Caco-2 (cell line): ENCODE data around the gene GALNT8. TPM values are rescaled to one million over a fixed set of nuclear protein-coding genes. Genes with fewer than 3 reads are reported as not detected.

Experiments used
- BruUV-seq: library from RNA; stranded (reverse); fragments of 400-500 nt; replicated peaks from 2 replicates; lab custom pipeline; 2021; lab: Mats Ljungman, UMichigan
- CTCF ChIA-PET: fragments of 300-600 bp; sonication (Branson Sonifier 250); formaldehyde crosslinking; loops from one replicate; lab custom pipeline; 2022; ENCODE audit warnings: antibody characterized with exemption; lab: Charles Lee
- POLR2A ChIA-PET: fragments of 300-600 bp; sonication (Branson Sonifier 250); formaldehyde crosslinking; loops from one replicate; lab custom pipeline; 2022; ENCODE audit warnings: antibody characterized with exemption; lab: Charles Lee
- DNase-seq, 2 experiments: peaks; one replicate each; pipeline versions ENCODE4 v3.0.0 to v3.0.0-alpha.2; 2020 to 2022
- H3K27me3 ChIP-seq: replicated peaks from 2 replicates; pipeline ENCODE4 v1.6.0; 2011; ENCODE audit warnings: low read length; ENCODE audit not compliant: control insufficient read depth, insufficient read depth
- H3K36me3 ChIP-seq: 2 replicates; pipeline ENCODE4 v1.5.1; 2011; ENCODE audit warnings: low read length; ENCODE audit not compliant: control insufficient read depth, insufficient read depth
- H3K4me1 ChIP-seq: fragments of 250-450 bp; sonication (Bioruptor Pico); 2 replicates; pipeline ENCODE4 v1.5.1; 2020; ENCODE audit warnings: mild to moderate bottlenecking
- H3K4me3 ChIP-seq: 2 replicates; pipeline ENCODE4 v1.5.1; 2011; ENCODE audit warnings: low read depth, mild to moderate bottlenecking, control low read depth, low read length
- H3K9me3 ChIP-seq: fragments of 250-450 bp; sonication (Bioruptor Pico); 2 replicates; pipeline ENCODE4 v1.5.1; 2020; ENCODE audit warnings: mild to moderate bottlenecking, moderate library complexity
- H3K27ac Mint-ChIP-seq: one replicate; pipeline ENCODE4 v1.8.0; 2022; ENCODE audit warnings: mixed read lengths; ENCODE audit not compliant: unreplicated experiment
- H3K27me3 Mint-ChIP-seq: one replicate; pipeline ENCODE4 v1.8.0; 2022; ENCODE audit warnings: mixed read lengths; ENCODE audit not compliant: insufficient read depth, unreplicated experiment
- H3K36me3 Mint-ChIP-seq: one replicate; pipeline ENCODE4 v1.8.0; 2022; ENCODE audit warnings: mild to moderate bottlenecking, mixed read lengths; ENCODE audit not compliant: insufficient read depth, unreplicated experiment
- H3K4me1 Mint-ChIP-seq: one replicate; pipeline ENCODE4 v1.8.0; 2022; ENCODE audit warnings: low read depth, mixed read lengths; ENCODE audit not compliant: unreplicated experiment
- H3K4me3 Mint-ChIP-seq: one replicate; pipeline ENCODE4 v1.8.0; 2022; ENCODE audit warnings: mild to moderate bottlenecking, moderate library complexity, mixed read lengths; ENCODE audit not compliant: unreplicated experiment
- H3K9me3 Mint-ChIP-seq: one replicate; pipeline ENCODE4 v1.8.0; 2022; ENCODE audit warnings: mixed read lengths; ENCODE audit not compliant: unreplicated experiment
- intact Hi-C: fragments of 100-400 bp; cut with micrococcal nuclease; formaldehyde crosslinking; loops from one replicate; pipeline ENCODE4 v1.10.0; 2022; ENCODE audit not compliant: unreplicated experiment
- total RNA-seq: library from RNA; stranded (reverse); gene quantifications from 2 replicates; pipeline ENCODE4 v1.2.3, GENCODE V29; 2022
- TF ChIP-seq, protein P1 (sequence below), 2 experiments: fragments of 200-600 bp in 1 of 2; IDR thresholded peaks; 1 replicate in 1 of 2; 2 replicates in 1 of 2; pipeline versions ENCODE4 v1.5.1 to v1.8.0; 2011 to 2022; ENCODE audit warnings: antibody characterized with exemption in 1 of 2, control low read depth in 1 of 2, inconsistent platforms in 1 of 2, low read depth in 1 of 2, low read length in 1 of 2, mild to moderate bottlenecking in 1 of 2, moderate library complexity in 1 of 2; ENCODE audit not compliant: insufficient read depth in 1 of 2, severe bottlenecking in 1 of 2, unreplicated experiment in 1 of 2

The GALNT8 gene
- total RNA-seq, 1 experiment from 2014 or later = not detected

DNA sequence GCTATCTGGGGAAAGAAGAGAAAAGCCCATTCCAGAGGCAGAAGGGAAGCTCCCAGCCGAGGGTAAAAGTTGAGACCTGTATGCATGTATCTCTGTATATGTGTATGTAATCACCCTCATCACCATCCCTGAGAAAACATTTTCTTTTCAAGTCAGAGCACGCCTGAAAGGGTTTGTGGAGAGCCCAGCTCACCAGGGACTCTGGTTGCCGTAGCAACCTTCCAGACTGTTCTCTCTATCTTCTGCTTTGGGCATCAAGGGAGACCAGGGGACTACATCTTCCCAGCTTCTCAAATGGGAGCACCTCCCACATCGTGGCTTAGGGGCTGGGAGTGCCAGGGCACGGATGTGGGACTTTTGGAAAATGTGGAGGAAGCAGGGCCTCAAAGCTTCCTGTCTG lies 93.5 kb downstream of the GALNT8 start:
- CTCF ChIA-PET = no interaction called here
- TF ChIP-seq, protein P1, sequence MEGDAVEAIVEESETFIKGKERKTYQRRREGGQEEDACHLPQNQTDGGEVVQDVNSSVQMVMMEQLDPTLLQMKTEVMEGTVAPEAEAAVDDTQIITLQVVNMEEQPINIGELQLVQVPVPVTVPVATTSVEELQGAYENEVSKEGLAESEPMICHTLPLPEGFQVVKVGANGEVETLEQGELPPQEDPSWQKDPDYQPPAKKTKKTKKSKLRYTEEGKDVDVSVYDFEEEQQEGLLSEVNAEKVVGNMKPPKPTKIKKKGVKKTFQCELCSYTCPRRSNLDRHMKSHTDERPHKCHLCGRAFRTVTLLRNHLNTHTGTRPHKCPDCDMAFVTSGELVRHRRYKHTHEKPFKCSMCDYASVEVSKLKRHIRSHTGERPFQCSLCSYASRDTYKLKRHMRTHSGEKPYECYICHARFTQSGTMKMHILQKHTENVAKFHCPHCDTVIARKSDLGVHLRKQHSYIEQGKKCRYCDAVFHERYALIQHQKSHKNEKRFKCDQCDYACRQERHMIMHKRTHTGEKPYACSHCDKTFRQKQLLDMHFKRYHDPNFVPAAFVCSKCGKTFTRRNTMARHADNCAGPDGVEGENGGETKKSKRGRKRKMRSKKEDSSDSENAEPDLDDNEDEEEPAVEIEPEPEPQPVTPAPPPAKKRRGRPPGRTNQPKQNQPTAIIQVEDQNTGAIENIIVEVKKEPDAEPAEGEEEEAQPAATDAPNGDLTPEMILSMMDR (IDR thresholded peaks at IDR 0.05; ENCODE audit: insufficient read depth in 1 of 2, low read depth in 1 of 2, low read length in 1 of 2, severe bottlenecking in 1 of 2, unreplicated experiment in 1 of 2) = no peak
- no peak overlapping the region for H3K4me3 ChIP-seq
- Mint-ChIP-seq H3K9me3 (no peaks in the 10 kb centered on the region), H3K27ac (no peak overlapping the region), H3K36me3 (no peaks in the 10 kb centered on the region), H3K4me1 (no peaks in the 10 kb centered on the region), H3K4me3 (no peak overlapping the region), H3K27me3 (peaks cover 16% of the 10 kb centered on the region)
- no peaks in the 10 kb centered on the region for H3K36me3 ChIP-seq
- DNase-seq = no peak
- no peaks in the 10 kb centered on the region for H3K4me1 ChIP-seq
- POLR2A ChIA-PET = no interaction called here
- no peaks in the 10 kb centered on the region for H3K27me3 ChIP-seq
- no TSS peak for BruUV-seq
- no peaks in the 10 kb centered on the region for H3K9me3 ChIP-seq
- intact Hi-C loops = no loop called here

DNA sequence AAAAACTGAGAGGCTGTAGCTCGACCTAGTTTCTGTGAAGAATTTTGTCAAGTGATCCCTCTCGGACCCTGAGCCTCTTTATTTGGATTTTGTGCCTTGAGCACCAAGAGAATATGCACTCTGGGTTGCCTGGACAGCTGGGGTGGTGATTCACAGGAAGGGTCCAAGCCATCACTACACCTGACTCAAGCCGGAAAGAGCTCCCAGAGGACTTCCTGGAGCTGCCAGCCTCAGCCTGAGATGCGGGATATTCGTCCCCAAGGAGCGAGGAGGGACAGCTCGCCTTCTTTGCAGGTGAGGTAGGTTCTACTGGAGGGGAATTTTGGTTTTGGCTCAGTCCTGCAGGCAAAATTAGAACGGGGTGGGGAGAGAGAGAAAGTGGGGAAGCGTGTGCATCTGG lies 94.3 kb downstream of the GALNT8 start:
- intact Hi-C loops = no loop called here
- CTCF ChIA-PET = no interaction called here
- POLR2A ChIA-PET = no interaction called here
- no peak overlapping the region for H3K4me3 Mint-ChIP-seq
- H3K4me3 ChIP-seq = no peak overlapping the region
- H3K9me3 ChIP-seq = no peaks in the 10 kb centered on the region
- H3K27me3 Mint-ChIP-seq = peaks cover 21% of the 10 kb centered on the region
- no peaks in the 10 kb centered on the region for H3K4me1 ChIP-seq
- TF ChIP-seq, protein P1 (IDR thresholded peaks at IDR 0.05; ENCODE audit: insufficient read depth in 1 of 2, low read depth in 1 of 2, low read length in 1 of 2, severe bottlenecking in 1 of 2, unreplicated experiment in 1 of 2) = no peak
- no peaks in the 10 kb centered on the region for H3K9me3 Mint-ChIP-seq
- no peaks in the 10 kb centered on the region for H3K27me3 ChIP-seq
- no peaks in the 10 kb centered on the region for H3K4me1 Mint-ChIP-seq
- H3K27ac Mint-ChIP-seq = no peak overlapping the region
- no TSS peak for BruUV-seq
- no peaks in the 10 kb centered on the region for H3K36me3 Mint-ChIP-seq
- no peaks in the 10 kb centered on the region for H3K36me3 ChIP-seq
- no peak for DNase-seq

DNA sequence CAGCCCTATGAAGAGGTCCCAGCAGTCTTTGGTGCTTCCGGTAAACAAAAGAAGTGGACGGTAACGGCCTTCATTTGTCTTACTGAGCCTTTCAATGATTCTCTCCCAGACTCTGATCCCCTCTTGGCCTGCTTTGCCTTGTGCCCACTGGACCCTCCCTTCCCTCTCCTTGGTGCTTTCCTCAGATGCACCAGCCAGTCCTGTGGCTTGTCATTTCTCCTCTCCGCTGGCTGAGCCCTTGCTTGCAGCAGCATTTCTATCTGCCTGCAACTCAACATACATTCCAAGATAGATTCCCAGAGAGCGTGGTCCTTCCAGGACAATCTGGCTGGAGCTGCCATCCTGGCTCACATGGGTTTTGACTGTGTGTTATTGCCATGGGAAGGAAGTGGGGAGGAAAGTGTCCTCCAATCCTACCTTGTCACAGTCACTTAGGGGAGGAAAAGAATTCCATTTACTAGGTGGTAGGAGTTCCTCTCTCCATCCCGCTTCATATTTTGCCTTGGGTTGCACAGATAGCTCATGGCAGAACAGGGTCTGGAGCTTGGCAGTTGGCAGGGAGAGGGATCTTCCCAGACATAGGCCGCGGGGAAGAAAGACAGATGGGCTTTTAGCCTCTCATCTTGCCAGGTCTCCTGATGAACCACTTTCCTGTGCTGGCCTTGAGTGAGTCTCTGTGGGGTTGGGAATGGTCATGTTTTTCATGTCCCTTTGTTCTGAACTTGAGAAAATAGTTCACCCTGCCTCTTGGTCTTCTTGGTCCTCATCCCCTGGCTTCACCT lies 96.7 kb downstream of the GALNT8 start:
- no peaks in the 10 kb centered on the region for H3K36me3 ChIP-seq
- DNase-seq = no peak
- intact Hi-C loops = no loop called here
- no peak overlapping the region for H3K4me3 ChIP-seq
- POLR2A ChIA-PET = no interaction called here
- CTCF ChIA-PET = no interaction called here
- Mint-ChIP-seq H3K27me3 (peaks cover 30% of the 10 kb centered on the region), H3K4me1 (no peaks in the 10 kb centered on the region), H3K27ac (no peak overlapping the region), H3K36me3 (no peaks in the 10 kb centered on the region), H3K9me3 (no peaks in the 10 kb centered on the region), H3K4me3 (no peak overlapping the region)
- H3K27me3 ChIP-seq = no peaks in the 10 kb centered on the region
- TF ChIP-seq, protein P1 (IDR thresholded peaks at IDR 0.05; ENCODE audit: insufficient read depth in 1 of 2, low read depth in 1 of 2, low read length in 1 of 2, severe bottlenecking in 1 of 2, unreplicated experiment in 1 of 2) = no peak
- H3K9me3 ChIP-seq = no peaks in the 10 kb centered on the region
- no peaks in the 10 kb centered on the region for H3K4me1 ChIP-seq
- BruUV-seq = no TSS peak
